ENCODE results near the gene RNF144B.

RNF144B gene

GRCh38 chr6:18471232-18471964, 84.2 kb downstream of the RNF144B start:
- no peak overlapping the region for H4K91ac ChIP-seq (ENCODE audit: low read depth, low read length, poor library complexity)
- H3K9me3 ChIP-seq (replicated peaks in 1 of 2; ENCODE audit: control insufficient read depth in 2 of 2, insufficient read depth in 1 of 2, low read depth in 1 of 2, low read length in 2 of 2), result no peaks in the 10 kb centered on the region
- no peak overlapping the region for H3K4me2 ChIP-seq (ENCODE audit: insufficient read depth, low read length, poor library complexity, severe bottlenecking)
- H2BK5ac ChIP-seq (ENCODE audit: low read length), result no peak overlapping the region
- H3K27ac ChIP-seq (replicated peaks; ENCODE audit: low read length), result no peak overlapping the region
- H3K4me1 ChIP-seq (ENCODE audit: control insufficient read depth in 2 of 2, insufficient read depth in 1 of 2, low read depth in 1 of 2, low read length in 2 of 2), result no peaks in the 10 kb centered on the region
- H2AK5ac ChIP-seq (ENCODE audit: low read depth, low read length), result no peak overlapping the region
- H2BK12ac ChIP-seq (ENCODE audit: low read length), result no peak overlapping the region
- no peak overlapping the region for H3K18ac ChIP-seq (ENCODE audit: low read length)
- no peak overlapping the region for H2AFZ ChIP-seq (ENCODE audit: low read length)
- H3K14ac ChIP-seq (ENCODE audit: low read length), result peak overlapping the region; percentile 82
- H3K36me3 ChIP-seq (replicated peaks in 1 of 2; ENCODE audit: control insufficient read depth in 2 of 2, insufficient read depth in 2 of 2, low read length in 2 of 2), result no peaks in the 10 kb centered on the region
- no peak overlapping the region for H2BK120ac ChIP-seq (ENCODE audit: low read depth, low read length)
- no peak overlapping the region for H4K8ac ChIP-seq (ENCODE audit: low read depth, low read length)
- no peak overlapping the region for H2BK15ac ChIP-seq (ENCODE audit: low read length)
- H3K79me1 ChIP-seq (ENCODE audit: low read depth, low read length), result no peaks in the 10 kb centered on the region
- no peak overlapping the region for H3K4ac ChIP-seq (ENCODE audit: low read length)
- H3K9ac ChIP-seq (ENCODE audit: low read depth, low read length, poor library complexity), result no peak overlapping the region
- WGBS, 2 donors (ENCODE audit: extremely low coverage in 2 of 2, insufficient read length in 2 of 2, insufficient replicate concordance in 1 of 2), result no CpG with 5 or more reads among the region's 15 CpGs
- H3K27me3 ChIP-seq (ENCODE audit: control insufficient read depth in 3 of 3, insufficient read depth in 3 of 3, low read depth in 1 of 3, low read length in 3 of 3), result no peaks in the 10 kb centered on the region
- H3K23ac ChIP-seq (ENCODE audit: low read depth, low read length, poor library complexity), result no peak overlapping the region
- no peak overlapping the region for H3K4me3 ChIP-seq (ENCODE audit: low read length in 2 of 2)
- no peak for DNase-seq (ENCODE audit: low spot score)

- Histone ChIP-seq H2AK5ac (ENCODE audit: low read depth, low read length) (no peak overlapping the region), H3K4me2 (ENCODE audit: insufficient read depth, low read length, poor library complexity, severe bottlenecking) (no peak overlapping the region), H3K4me1 (ENCODE audit: control insufficient read depth in 2 of 2, insufficient read depth in 1 of 2, low read depth in 1 of 2, low read length in 2 of 2) (no peaks in the 10 kb centered on the region), H3K9ac (ENCODE audit: low read depth, low read length, poor library complexity) (no peak overlapping the region), H3K4ac (ENCODE audit: low read length) (no peak overlapping the region), H3K36me3 (replicated peaks in 1 of 2; ENCODE audit: control insufficient read depth in 2 of 2, insufficient read depth in 2 of 2, low read length in 2 of 2) (no peaks in the 10 kb centered on the region), H2BK5ac (ENCODE audit: low read length) (no peak overlapping the region), H2BK15ac (ENCODE audit: low read length) (no peak overlapping the region), H4K8ac (ENCODE audit: low read depth, low read length) (no peak overlapping the region), H2AFZ (ENCODE audit: low read length) (no peak overlapping the region), H3K4me3 (ENCODE audit: low read length in 2 of 2) (no peak overlapping the region), H3K23ac (ENCODE audit: low read depth, low read length, poor library complexity) (no peak overlapping the region), H3K9me3 (replicated peaks in 1 of 2; ENCODE audit: control insufficient read depth in 2 of 2, insufficient read depth in 1 of 2, low read depth in 1 of 2, low read length in 2 of 2) (no peaks in the 10 kb centered on the region), H3K18ac (ENCODE audit: low read length) (no peak overlapping the region), H3K27ac (replicated peaks; ENCODE audit: low read length) (no peak overlapping the region), H3K14ac (ENCODE audit: low read length) (no peak overlapping the region), H2BK120ac (ENCODE audit: low read depth, low read length) (no peak overlapping the region), H3K79me1 (ENCODE audit: low read depth, low read length) (no peaks in the 10 kb centered on the region), H2BK12ac (ENCODE audit: low read length) (no peak overlapping the region), H4K91ac (ENCODE audit: low read depth, low read length, poor library complexity) (no peak overlapping the region), H3K27me3 (ENCODE audit: control insufficient read depth in 3 of 3, insufficient read depth in 3 of 3, low read depth in 1 of 3, low read length in 3 of 3) (no peaks in the 10 kb centered on the region)
- no peak for DNase-seq (ENCODE audit: low spot score)
- no CpG with 5 or more reads among the region's 2 CpGs for WGBS, 2 donors (ENCODE audit: extremely low coverage in 2 of 2, insufficient read length in 2 of 2, insufficient replicate concordance in 1 of 2)
These were observed 85.8 kb downstream of the RNF144B start for GRCh38 chr6:18472941-18473340.

DNA sequence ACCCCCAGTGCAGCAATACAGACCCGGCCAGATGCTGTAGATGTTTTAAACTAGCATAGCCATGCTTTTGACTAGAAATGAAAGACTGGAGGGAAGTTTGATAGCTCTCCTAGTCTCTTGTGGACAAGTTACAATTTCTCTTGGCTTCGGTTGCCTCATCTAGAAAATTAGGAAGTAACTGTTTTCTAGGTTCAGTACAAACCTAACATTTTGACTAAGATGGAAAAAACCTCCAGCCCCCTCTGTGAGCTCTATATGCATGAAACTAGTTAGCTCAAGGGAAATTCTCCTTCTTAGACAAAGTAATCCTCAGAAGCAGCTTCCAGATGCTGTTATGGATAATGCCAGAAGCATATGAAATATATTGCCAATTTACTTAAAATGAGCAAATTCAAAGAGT, 86.6 kb downstream of the RNF144B start:
- H3K9me3 ChIP-seq (replicated peaks in 1 of 2; ENCODE audit: control insufficient read depth in 2 of 2, insufficient read depth in 1 of 2, low read depth in 1 of 2, low read length in 2 of 2), result no peaks in the 10 kb centered on the region
- no peaks in the 10 kb centered on the region for H3K4me1 ChIP-seq (ENCODE audit: control insufficient read depth in 2 of 2, insufficient read depth in 1 of 2, low read depth in 1 of 2, low read length in 2 of 2)
- no peaks in the 10 kb centered on the region for H3K79me1 ChIP-seq (ENCODE audit: low read depth, low read length)
- no peak for DNase-seq (ENCODE audit: low spot score)
- no peak overlapping the region for H3K9ac ChIP-seq (ENCODE audit: low read depth, low read length, poor library complexity)
- H3K14ac ChIP-seq (ENCODE audit: low read length), result no peak overlapping the region
- H2BK15ac ChIP-seq (ENCODE audit: low read length), result no peak overlapping the region
- no peak overlapping the region for H2BK12ac ChIP-seq (ENCODE audit: low read length)
- H3K4me2 ChIP-seq (ENCODE audit: insufficient read depth, low read length, poor library complexity, severe bottlenecking), result no peak overlapping the region
- H2AK5ac ChIP-seq (ENCODE audit: low read depth, low read length), result no peak overlapping the region
- H2BK5ac ChIP-seq (ENCODE audit: low read length), result no peak overlapping the region
- no peak overlapping the region for H3K27ac ChIP-seq (replicated peaks; ENCODE audit: low read length)
- H4K91ac ChIP-seq (ENCODE audit: low read depth, low read length, poor library complexity), result no peak overlapping the region
- H3K27me3 ChIP-seq (ENCODE audit: control insufficient read depth in 3 of 3, insufficient read depth in 3 of 3, low read depth in 1 of 3, low read length in 3 of 3), result no peaks in the 10 kb centered on the region
- no peak overlapping the region for H3K18ac ChIP-seq (ENCODE audit: low read length)
- H3K4me3 ChIP-seq (ENCODE audit: low read length in 2 of 2), result no peak overlapping the region
- no peaks in the 10 kb centered on the region for H3K36me3 ChIP-seq (replicated peaks in 1 of 2; ENCODE audit: control insufficient read depth in 2 of 2, insufficient read depth in 2 of 2, low read length in 2 of 2)
- WGBS, 2 donors (ENCODE audit: extremely low coverage in 2 of 2, insufficient read length in 2 of 2, insufficient replicate concordance in 1 of 2), result no CpG with 5 or more reads among the region's 2 CpGs
- no peak overlapping the region for H3K23ac ChIP-seq (ENCODE audit: low read depth, low read length, poor library complexity)
- no peak overlapping the region for H2BK120ac ChIP-seq (ENCODE audit: low read depth, low read length)
- no peak overlapping the region for H3K4ac ChIP-seq (ENCODE audit: low read length)
- no peak overlapping the region for H2AFZ ChIP-seq (ENCODE audit: low read length)
- H4K8ac ChIP-seq (ENCODE audit: low read depth, low read length), result no peak overlapping the region

DNA sequence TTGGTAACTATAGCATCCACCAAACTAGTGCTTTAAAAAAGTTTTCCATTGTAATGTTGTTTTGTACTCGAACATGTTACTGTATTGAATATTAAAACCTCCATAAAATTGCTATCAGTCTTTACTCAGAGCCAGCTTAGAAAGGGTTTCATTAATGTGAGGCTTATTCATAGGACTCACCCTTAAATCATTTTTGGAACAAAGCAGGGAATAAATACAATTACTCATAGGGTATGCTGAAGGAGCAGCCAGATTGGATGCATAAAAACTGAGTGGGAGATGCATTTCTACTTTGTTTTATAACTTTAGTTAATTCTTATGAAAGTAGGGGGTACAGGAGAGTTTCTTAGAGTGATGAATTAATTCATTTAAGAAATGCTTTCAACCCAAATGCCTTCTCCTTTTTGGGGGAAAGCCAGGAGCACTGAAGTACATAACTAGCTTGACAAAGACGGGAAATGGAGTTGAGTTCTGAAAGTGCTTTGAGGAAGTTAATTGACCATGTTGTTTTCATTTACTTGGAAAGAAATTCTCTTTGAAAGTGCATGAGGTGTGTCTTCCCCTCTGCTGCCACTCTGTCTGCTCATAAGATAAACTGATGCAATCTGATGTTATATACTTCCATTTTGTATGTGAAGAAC, 90.3 kb downstream of the RNF144B start:
- H3K23ac ChIP-seq (ENCODE audit: low read depth, low read length, poor library complexity), result no peak overlapping the region
- whole genome bisulfite sequencing, 2 donors (ENCODE audit: extremely low coverage in 2 of 2, insufficient read length in 2 of 2, insufficient replicate concordance in 1 of 2), result no CpG with 5 or more reads among the region's 2 CpGs
- no peak overlapping the region for H3K4me3 ChIP-seq (ENCODE audit: low read length in 2 of 2)

More for the DNA sequence above, 90.3 kb downstream of the RNF144B start:
- Histone ChIP-seq H3K4me2 (ENCODE audit: insufficient read depth, low read length, poor library complexity, severe bottlenecking) (no peak overlapping the region), H3K9ac (ENCODE audit: low read depth, low read length, poor library complexity) (no peak overlapping the region), H3K36me3 (replicated peaks in 1 of 2; ENCODE audit: control insufficient read depth in 2 of 2, insufficient read depth in 2 of 2, low read length in 2 of 2) (no peaks in the 10 kb centered on the region), H3K27me3 (ENCODE audit: control insufficient read depth in 3 of 3, insufficient read depth in 3 of 3, low read depth in 1 of 3, low read length in 3 of 3) (no peaks in the 10 kb centered on the region), H2BK5ac (ENCODE audit: low read length) (no peak overlapping the region), H3K79me1 (ENCODE audit: low read depth, low read length) (no peaks in the 10 kb centered on the region), H3K14ac (ENCODE audit: low read length) (no peak overlapping the region), H3K18ac (ENCODE audit: low read length) (no peak overlapping the region), H2BK15ac (ENCODE audit: low read length) (no peak overlapping the region), H2BK12ac (ENCODE audit: low read length) (no peak overlapping the region), H4K91ac (ENCODE audit: low read depth, low read length, poor library complexity) (no peak overlapping the region), H2AFZ (ENCODE audit: low read length) (no peak overlapping the region), H3K27ac (replicated peaks; ENCODE audit: low read length) (no peak overlapping the region), H3K4me1 (ENCODE audit: control insufficient read depth in 2 of 2, insufficient read depth in 1 of 2, low read depth in 1 of 2, low read length in 2 of 2) (no peaks in the 10 kb centered on the region), H3K9me3 (replicated peaks in 1 of 2; ENCODE audit: control insufficient read depth in 2 of 2, insufficient read depth in 1 of 2, low read depth in 1 of 2, low read length in 2 of 2) (no peaks in the 10 kb centered on the region), H2BK120ac (ENCODE audit: low read depth, low read length) (no peak overlapping the region), H4K8ac (ENCODE audit: low read depth, low read length) (no peak overlapping the region), H2AK5ac (ENCODE audit: low read depth, low read length) (no peak overlapping the region), H3K4ac (ENCODE audit: low read length) (no peak overlapping the region)
- no peak for DNase-seq (ENCODE audit: low spot score)

All from neuronal stem cell (in vitro differentiated cells).